ENCODE results near the gene GLDN.

GRCh38 chr15:51355096-51355495 lies 13.6 kb downstream of the GLDN start:
- no peak for TF ChIP-seq POLR2A (IDR thresholded peaks at IDR 0.05)
- TF ChIP-seq POLR2AphosphoS5 (IDR thresholded peaks at IDR 0.05), result no peak
- no peak for TF ChIP-seq EP300 (IDR thresholded peaks at IDR 0.05)
